Right hindlimb (tissue), 1 donor: ENCODE data around the gene WBP4.
A peak's percentile ranks its signal among the peaks of the same experiment; 100 is the strongest.

Experiments
- DNase-seq: peaks from one replicate; pipeline ENCODE4 v3.0.0-alpha.2; 2018

Gene WBP4

GRCh38 chr13:41049480-41050440 is 11.5 kb upstream of the WBP4 start:
- DNase-seq, result no peak

DNA sequence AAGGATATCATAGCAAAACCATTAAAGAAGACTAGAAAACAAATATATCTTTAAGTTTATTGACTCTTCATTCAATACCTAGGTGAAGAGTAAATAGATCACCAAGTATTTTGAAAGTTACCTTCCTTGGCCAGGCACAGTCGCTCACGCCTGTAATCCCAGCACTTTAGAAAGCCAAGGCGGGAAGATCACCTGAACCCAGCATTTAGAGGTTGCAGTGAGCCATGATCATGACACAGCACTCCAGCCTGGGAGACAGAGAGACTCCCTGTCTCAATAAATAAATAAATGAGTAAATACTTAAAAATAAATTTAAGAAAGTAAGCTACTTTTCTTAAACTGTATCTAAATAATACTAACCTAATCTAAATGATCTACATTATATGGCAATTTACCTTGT is 8.9 kb upstream of the WBP4 start:
- DNase-seq, result no peak

GRCh38 chr13:41053384-41053826 is 7.9 kb upstream of the WBP4 start:
- DNase-seq, result no peak

DNA sequence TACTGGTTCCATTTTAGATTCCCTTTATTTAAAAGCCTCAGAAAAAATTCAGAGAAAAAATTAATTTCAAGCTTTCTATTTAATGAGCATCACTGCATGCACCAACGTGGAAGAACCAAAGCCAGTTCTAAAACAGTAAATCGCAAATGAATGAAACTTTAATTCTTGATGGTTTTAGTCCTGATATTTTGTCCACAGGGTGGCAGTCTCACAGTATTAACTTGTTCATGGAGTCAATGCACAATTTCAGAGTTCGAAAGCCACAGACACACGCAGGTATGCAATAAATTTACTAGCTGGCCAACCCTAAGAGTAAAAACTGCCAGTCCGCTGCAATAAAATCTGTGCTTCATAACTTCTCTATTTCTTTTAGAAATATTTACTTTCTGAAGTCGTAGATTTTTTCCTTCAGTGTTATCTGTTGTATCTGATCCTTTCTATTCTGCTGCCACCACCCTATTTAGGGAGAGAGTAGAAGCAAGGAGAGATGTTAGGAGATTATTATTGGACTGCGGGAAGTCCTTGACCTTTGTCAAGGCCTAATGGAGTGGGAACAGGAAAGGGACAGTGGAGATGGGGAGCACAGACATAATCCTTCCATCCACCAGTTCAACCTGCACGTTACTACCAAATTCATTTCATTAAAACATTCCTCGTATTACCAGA is 7.0 kb upstream of the WBP4 start:
- no peak for DNase-seq

DNA sequence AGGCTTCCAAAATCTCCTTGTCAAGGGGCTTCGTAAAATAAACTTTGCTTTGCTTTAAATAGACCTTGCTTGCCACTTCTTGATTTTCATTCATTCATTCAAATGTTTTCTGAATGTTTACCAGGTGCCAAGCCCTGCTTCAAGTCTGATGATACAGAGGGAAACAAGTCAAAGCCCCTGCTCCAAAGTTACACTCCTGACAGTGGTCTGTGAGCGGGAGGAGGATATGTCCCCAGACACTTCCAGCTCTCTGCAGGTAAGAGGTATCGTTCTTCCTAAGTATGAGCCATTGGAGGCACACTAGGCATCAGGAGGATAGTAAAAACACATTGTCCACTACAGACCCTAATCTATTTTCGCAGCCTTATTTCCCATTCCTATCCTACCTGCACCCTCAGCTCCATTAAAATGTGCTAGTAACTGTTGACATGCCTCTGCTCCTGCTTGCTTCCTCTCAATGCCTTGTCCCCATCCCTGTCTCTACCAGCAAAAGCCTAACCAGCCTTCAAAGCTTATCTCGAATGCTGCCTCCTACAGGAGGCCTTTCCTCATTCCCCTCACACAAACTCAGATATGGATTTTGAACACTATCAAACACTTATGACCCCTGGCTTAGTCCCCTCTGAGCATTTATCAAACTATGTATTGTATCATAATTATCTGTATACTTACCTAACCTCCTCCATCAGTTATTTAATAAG is 6.2 kb upstream of the WBP4 start:
- no peak for DNase-seq

DNA sequence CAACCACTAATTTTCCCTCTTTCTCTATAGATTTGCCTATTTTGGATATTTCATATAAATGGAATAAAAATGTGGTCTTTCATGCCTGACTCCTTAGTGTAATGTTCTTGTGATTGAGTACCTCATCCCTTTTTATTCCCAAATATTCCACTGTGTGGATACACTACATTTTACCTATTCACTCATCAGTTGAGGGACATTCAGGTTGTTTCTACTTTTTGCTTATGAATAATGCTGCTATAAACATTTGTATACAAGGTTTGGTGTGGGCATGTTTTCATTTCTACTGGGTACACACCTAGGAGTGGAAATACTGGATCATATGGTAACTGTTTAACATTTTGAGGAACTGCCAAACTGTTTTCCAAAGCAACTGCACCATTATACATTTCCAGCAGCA is 5.1 kb upstream of the WBP4 start:
- no peak for DNase-seq

GRCh38 chr13:41056826-41057711 is 4.2 kb upstream of the WBP4 start:
- no peak for DNase-seq

DNA sequence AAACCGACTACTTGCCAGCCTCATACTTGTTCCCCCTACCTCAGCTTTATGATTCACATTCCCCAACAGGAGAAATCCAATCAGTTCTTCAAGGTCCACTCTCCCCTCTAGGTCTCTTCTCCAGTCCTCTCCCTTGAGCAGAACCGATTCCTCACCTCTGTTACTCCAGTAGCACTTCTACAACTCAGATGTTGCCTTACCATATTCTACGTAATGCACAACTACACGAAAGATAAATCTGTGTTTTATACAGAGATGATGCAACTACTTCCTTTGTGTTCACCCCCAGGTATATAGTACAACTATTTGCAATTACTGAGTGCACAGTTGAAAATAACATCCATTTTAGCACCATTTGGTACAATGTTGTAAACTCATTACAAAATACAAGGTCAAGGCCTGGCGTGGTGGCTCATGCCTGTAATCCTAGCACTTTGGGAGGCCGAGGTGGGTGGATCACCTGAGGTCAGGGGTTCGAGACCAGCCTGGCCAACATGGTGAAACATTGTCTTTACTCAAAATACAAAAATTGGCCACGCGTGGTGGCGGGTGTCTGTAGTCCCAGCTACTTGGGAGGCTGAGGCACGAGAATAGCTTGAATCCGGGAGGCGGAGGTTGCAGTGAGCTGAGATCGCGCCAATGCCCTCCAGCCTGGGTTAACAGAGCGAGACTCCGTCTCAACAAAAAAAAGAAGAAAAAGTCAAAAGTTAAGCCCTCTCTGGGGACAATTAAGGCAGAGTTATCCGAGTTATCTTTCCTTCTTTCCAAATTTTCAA is 2.8 kb upstream of the WBP4 start:
- DNase-seq, result no peak

DNA sequence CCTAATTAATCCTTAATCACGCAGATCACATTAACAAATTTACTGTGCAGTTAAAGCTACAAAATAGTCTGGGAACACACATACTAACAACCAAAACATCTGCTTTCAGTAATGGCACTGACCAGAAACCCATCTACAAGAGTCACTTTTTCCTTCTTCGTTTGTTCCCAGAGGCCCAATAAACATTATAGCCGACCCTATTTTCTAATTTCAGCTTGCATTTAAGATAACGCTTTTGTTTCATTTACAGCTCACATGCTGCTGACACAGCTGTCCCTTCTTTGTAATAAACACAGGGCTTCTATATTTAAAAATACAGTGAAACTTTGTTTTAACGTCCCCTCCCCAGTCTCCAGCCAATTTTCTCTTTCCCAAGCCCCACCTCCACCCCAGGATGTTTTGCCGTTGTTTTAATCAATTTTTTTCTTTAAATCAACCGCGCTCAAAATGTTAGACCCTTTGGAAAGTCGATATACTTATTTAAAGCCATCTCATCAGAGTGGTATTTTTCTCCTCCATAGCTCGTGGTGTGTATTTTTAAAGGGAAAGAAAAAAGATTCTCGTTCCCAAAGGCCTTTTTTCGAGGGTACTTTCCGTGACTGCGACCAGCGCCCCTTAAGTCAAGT is 1.7 kb upstream of the WBP4 start:
- DNase-seq, result no peak

DNA sequence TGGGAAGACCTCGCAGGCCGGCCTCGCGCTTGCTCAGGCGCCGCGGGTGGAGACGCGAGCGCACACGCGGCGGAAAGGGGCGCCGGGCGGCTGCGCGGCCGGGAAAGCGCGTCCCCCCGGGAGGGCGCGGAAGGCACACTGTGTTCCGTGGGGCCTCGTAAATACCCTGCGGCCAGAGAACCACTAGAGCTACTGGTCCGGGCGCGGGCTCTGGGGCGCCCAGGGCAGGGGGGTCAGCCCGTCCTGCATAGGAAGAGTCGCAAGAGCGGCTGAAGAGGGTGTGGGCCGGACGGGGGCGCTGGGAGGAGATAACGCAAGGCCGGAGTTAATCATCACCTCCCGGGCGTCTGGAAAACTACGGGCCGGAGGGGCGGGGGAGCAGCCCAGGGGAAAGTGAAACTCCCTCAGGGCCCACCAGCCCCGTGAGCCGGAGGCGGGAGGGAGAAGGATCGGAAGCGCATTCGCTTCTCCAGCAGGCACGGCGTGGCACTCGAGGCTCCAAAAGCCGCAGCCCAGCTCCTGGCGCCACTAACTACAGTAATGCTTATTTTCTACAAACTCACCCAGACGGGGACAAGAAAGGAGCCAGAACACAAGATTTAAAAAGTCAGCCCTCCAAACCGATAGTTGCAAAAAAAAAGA is 1.1 kb upstream of the WBP4 start:
- DNase-seq, result peak; percentile 91

GRCh38 chr13:41060724-41061074 is 610 bp upstream of the WBP4 start:
- DNase-seq, result peak; percentile 92

DNA sequence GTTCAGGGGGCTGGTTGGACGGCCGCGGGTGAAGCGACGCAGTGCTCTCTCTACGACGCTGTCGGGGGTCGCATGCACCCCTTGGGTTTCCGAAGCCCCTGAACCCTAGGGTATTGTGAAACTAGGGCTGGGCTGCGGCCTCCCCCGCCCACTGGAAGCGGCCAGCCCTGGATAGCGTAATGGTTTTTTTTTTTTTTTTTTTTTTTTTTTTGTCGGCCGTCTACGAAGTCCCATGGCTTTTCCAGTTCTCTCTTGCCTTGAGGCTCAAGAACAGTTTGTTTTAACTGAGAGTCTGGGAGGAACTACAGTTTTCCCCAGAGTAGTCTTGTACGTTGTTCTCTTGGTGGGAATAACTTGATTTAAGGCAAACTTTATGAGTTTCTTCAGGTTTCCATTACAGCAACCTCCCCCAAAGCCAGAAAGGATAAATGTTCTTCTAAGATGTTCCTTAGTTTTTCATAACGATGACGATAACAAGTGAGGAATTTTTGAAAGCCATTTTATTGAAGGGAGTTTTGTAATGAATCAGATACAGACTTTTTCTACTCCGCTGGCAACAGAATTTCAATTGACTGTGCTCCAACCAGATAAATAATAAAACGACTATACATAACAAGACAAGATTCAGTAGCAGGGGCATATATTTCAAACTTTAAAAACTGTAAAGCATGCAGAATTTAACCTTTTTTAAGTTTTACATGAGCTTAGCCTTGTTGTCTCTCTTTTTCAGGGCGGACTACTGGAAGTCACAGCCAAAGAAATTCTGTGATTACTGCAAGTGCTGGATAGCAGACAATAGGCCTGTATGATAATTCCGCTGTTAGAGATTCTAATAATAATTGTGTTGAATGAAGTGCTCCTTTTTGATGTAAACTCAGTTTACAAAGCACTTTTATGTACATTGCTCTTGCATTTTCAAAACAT is 867 bp downstream of the WBP4 start:
- no peak for DNase-seq

GRCh38 chr13:41064493-41064892 is 3.2 kb downstream of the WBP4 start:
- no peak for DNase-seq

DNA sequence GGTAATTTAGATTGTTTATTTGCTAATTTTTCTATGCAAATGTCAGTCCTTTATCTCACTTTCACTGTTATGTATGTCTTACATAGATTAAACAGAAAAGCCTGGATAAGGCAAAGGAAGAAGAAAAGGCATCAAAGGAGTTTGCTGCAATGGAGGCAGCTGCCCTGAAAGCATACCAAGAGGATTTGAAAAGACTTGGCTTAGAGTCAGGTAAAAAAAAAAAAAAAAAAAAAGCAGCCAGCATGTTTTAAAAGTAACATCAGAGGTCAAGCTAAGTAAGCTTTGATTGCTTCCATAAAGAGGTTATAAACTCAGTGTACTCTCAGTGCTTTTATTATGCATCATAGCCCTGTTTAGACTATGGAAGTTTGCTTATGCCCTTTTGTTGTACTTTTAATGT is 3.8 kb downstream of the WBP4 start:
- no peak for DNase-seq

GRCh38 chr13:41074523-41074922 is 13.2 kb downstream of the WBP4 start:
- no peak for DNase-seq

DNA sequence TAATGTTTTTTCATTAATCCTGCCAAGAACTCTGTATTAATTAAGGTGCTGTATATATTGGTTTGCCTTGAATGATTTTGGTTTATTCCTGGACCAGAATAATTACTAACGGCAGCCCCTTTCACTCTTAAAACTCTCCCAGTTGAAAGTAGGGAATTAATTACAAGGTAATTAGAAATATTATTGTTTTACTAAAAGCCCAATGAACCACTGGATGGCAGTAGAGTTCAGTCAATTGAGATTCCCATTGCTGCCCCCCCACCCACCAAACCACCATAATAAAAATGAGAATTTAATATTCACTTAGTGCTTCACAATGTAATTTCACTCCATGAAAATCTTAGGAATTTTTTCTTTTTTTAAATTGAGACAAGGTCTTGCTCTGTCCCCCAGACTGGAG is 13.7 kb downstream of the WBP4 start:
- DNase-seq, result no peak

DNA sequence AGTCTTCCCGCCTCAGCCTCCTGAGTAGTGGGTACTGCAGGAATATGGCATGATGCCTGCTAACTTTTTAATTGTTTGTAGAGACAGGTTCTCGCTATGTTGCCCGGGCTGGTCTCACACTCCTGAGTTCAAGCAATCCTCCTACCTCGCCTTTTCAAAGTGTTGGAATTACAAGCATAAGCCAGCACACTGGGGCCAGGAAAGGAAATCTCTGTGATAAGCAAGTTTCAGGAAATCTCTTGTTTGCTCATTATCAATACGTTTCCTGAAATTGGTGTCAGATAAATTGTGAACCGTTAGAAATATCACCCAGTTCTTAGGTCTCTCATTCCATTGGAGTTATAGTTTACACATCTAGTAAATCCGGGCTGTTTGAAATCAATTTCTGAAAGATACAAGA is 14.2 kb downstream of the WBP4 start:
- DNase-seq, result no peak

DNA sequence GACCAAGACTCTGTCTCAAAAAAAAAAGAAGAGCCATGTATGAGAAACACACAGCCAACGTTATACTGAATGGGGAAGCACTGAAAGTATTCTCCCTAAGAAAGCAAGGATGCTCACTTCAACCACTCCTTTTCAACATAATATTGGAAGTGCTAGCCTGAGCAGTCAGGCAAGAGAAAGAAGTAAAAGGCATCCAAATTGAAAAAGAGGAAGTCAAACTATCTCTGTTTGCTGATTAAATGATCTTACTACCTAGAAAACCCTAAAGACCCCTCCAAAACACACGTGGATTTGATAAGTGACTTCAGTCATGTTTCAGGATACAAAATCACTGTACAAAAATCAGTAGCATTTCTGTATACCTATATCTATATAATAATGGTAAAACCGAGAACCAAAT is 16.2 kb downstream of the WBP4 start:
- no peak for DNase-seq

- DNase-seq, result no peak
These were observed 18.4 kb downstream of the WBP4 start for GRCh38 chr13:41079725-41080124.
